ENCODE data around the gene IGHMBP2.

- TF ChIP-seq CTCF (IDR thresholded peaks at IDR 0.05) = no peak
- no peak for TF ChIP-seq POLR2A (IDR thresholded peaks at IDR 0.05)
Measured at GRCh38 chr11:68904248-68904847, 657 bp downstream of the IGHMBP2 start.
